Measurements from ENCODE around the gene PLEKHA7. TPM values are rescaled to one million over a fixed set of nuclear protein-coding genes. Genes with fewer than 3 reads are reported as not detected.

The PLEKHA7 gene
- total and polyA plus RNA-seq, 2 of the 13 experiments (the other 11 are each of a cell fraction or from before 2014, with no cell fraction given) = 17.5 to 18.7 TPM

- FAIRE-seq = no peak
Measured at GRCh38 chr11:16876837-16877236, 137.4 kb downstream of the PLEKHA7 start.

DNA sequence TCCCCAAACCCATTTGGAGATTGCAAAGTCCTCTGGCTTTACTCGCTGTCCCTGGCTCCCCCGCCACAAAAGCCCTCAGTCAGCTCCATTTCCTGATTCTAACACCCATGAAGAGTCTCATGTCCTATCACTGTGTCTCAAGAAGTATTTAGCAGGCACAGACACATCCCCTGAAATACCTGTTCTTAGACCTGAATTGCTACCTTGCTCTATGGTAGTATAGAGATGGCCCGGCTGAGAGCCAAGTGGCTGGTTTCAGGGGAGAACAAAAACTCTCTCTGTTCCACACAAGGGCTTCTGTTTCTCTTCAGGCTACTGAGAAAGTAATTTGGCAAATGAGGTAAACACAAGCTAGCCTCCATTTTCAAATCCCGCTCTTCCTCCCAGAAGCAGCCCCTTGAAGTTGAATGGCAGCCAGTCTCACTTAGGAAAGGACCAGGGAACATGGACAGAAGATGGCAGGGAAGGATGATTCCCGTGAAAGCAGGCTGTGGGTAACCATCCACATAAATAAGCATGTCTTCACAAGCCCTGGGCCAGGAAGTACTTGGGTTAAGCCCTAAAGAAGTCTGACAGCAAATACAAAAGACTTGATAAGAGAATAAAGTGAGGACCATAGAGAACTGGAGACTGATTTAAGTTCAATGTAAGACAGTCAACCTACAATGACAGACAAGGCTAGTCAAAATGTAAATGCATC, 138.0 kb downstream of the PLEKHA7 start:
- no TSS peak for BruUV-seq (replicated peaks)
- CTCF ChIA-PET (ENCODE audit: low intra/inter-chr PET ratio, low total read pairs) = no interaction called here
- no peaks in the 10 kb centered on the region for H3K79me2 ChIP-seq (ENCODE audit: insufficient read depth, low read length)
- H3K36me3 ChIP-seq (replicated peaks in 1 of 2; ENCODE audit: control insufficient read depth in 1 of 2, insufficient read depth in 2 of 2, low read length in 2 of 2) = peaks cover 0 to 4% of the 10 kb centered on the region in 2 experiments; a peak in 3 of 5 replicates
- FAIRE-seq (no peak), DNase-seq (ENCODE audit: low spot score) (no peak), ATAC-seq (no peak)
- POLR2A ChIA-PET = no interaction called here
- no peak overlapping the region for H3K27ac ChIP-seq (ENCODE audit: extremely low read length, insufficient read depth, low read length)
- 0 out of 2 replicates have a peak, but pooled peaks cover 5% of the 10 kb centered on the region for H4K20me1 ChIP-seq (ENCODE audit: insufficient read depth, low read length)
- in situ Hi-C loops (cut with HindIII; ENCODE audit: extremely low pct_ligation_motif_present, low pct_unique_long_range_greater_than_20kb) (no loop called here), intact Hi-C loops (cut with micrococcal nuclease; ENCODE audit: unreplicated experiment) (no loop called here)
- H3K9me3 ChIP-seq (ENCODE audit: low read length) = no peaks in the 10 kb centered on the region
- H3K4me1 ChIP-seq (ENCODE audit: insufficient read depth, low read length) = peaks cover 38% of the 10 kb centered on the region
- H3K4me2 ChIP-seq (ENCODE audit: low read depth, low read length) = no peak overlapping the region
- no peak overlapping the region for H3K4me3 ChIP-seq (replicated peaks in 1 of 3; ENCODE audit: insufficient read depth in 1 of 3, low read depth in 2 of 3, low read length in 3 of 3)
- no peak overlapping the region for H2AFZ ChIP-seq (ENCODE audit: low read length)
- H3K27me3 ChIP-seq (ENCODE audit: control insufficient read depth in 1 of 2, insufficient read depth in 2 of 2, low read length in 2 of 2) = no peaks in the 10 kb centered on the region
- 94% methylated on average over 5 of the region's 5 CpGs for WGBS (ENCODE audit: low lambda C conversion rate)
- no peak overlapping the region for H3K9ac ChIP-seq (ENCODE audit: insufficient read depth, low read depth, low read length)
- TF ChIP-seq GLI4 (CRISPR knock-in tag; IDR thresholded peaks at IDR 0.05; ENCODE audit: borderline replicate concordance) = no peak
- TF ChIP-seq, protein P1, sequence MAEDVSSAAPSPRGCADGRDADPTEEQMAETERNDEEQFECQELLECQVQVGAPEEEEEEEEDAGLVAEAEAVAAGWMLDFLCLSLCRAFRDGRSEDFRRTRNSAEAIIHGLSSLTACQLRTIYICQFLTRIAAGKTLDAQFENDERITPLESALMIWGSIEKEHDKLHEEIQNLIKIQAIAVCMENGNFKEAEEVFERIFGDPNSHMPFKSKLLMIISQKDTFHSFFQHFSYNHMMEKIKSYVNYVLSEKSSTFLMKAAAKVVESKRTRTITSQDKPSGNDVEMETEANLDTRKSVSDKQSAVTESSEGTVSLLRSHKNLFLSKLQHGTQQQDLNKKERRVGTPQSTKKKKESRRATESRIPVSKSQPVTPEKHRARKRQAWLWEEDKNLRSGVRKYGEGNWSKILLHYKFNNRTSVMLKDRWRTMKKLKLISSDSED (CRISPR knock-in tag; IDR thresholded peaks at IDR 0.05) = no peak
- TF ChIP-seq HDAC2 (CRISPR knock-in tag; IDR thresholded peaks at IDR 0.05) = no peak
- no peak for TF ChIP-seq ZBTB34 (CRISPR knock-in tag; IDR thresholded peaks at IDR 0.05)
- no peak for TF ChIP-seq ZNF772 (CRISPR knock-in tag; IDR thresholded peaks at IDR 0.05)
- TF ChIP-seq ZFP36 (IDR thresholded peaks at IDR 0.05; ENCODE audit: borderline replicate concordance, low read depth, low read length, partially characterized antibody) = no peak
- TF ChIP-seq ARID3A (IDR thresholded peaks at IDR 0.05; ENCODE audit: low read depth, low read length) = no peak
- TF ChIP-seq REXO4 (CRISPR knock-in tag; IDR thresholded peaks at IDR 0.05; ENCODE audit: borderline replicate concordance) = no peak

More at GRCh38 chr11:16876837-16877236, 137.4 kb downstream of the PLEKHA7 start:
- H3K4me2 ChIP-seq (ENCODE audit: low read depth, low read length) = no peak overlapping the region
- POLR2A ChIA-PET = no interaction called here
- peak; percentile 17 to 66; a peak in 2 of 4 replicates for TF ChIP-seq MAFK (conservative IDR thresholded peaks at IDR 0.05 in 1 of 2, IDR thresholded peaks at IDR 0.05 in 1 of 2; ENCODE audit: low read length in 2 of 2)
- no peak for TF ChIP-seq ZNF414 (CRISPR knock-in tag; IDR thresholded peaks at IDR 0.05)
- peak; percentile 38 for TF ChIP-seq MAFF (IDR thresholded peaks at IDR 0.05; ENCODE audit: low read depth, low read length)
- TF ChIP-seq ZNF768 (CRISPR knock-in tag; IDR thresholded peaks at IDR 0.05) = no peak
- TF ChIP-seq ETV6 (CRISPR knock-in tag; conservative IDR thresholded peaks at IDR 0.05) = no peak
- no peaks in the 10 kb centered on the region for H3K9me3 ChIP-seq (ENCODE audit: low read length)
- 94% methylated on average over 3 of the region's 3 CpGs for WGBS (ENCODE audit: low lambda C conversion rate)
- intact Hi-C loops (cut with micrococcal nuclease; ENCODE audit: unreplicated experiment) (no loop called here), in situ Hi-C loops (cut with HindIII; ENCODE audit: extremely low pct_ligation_motif_present, low pct_unique_long_range_greater_than_20kb) (no loop called here)
- no peak overlapping the region for H2AFZ ChIP-seq (ENCODE audit: low read length)
- no peak overlapping the region for H3K9ac ChIP-seq (ENCODE audit: insufficient read depth, low read depth, low read length)
- no peaks in the 10 kb centered on the region for H3K27me3 ChIP-seq (ENCODE audit: control insufficient read depth in 1 of 2, insufficient read depth in 2 of 2, low read length in 2 of 2)
- no peaks in the 10 kb centered on the region; a peak in 1 of 5 replicates for H3K36me3 ChIP-seq (replicated peaks in 1 of 2; ENCODE audit: control insufficient read depth in 1 of 2, insufficient read depth in 2 of 2, low read length in 2 of 2)
- peaks cover 38% of the 10 kb centered on the region for H3K4me1 ChIP-seq (ENCODE audit: insufficient read depth, low read length)
- CTCF ChIA-PET (ENCODE audit: low intra/inter-chr PET ratio, low total read pairs) = no interaction called here
- no peak overlapping the region for H3K4me3 ChIP-seq (replicated peaks in 1 of 3; ENCODE audit: insufficient read depth in 1 of 3, low read depth in 2 of 3, low read length in 3 of 3)
- no peak overlapping the region for H3K27ac ChIP-seq (ENCODE audit: extremely low read length, insufficient read depth, low read length)
- no peaks in the 10 kb centered on the region for H3K79me2 ChIP-seq (ENCODE audit: insufficient read depth, low read length)
- no peak for ATAC-seq
- 0 out of 2 replicates have a peak, but pooled peaks cover 5% of the 10 kb centered on the region for H4K20me1 ChIP-seq (ENCODE audit: insufficient read depth, low read length)
- no TSS peak for BruUV-seq (replicated peaks)
- no peak for DNase-seq (ENCODE audit: low spot score)
